ENCODE data around the gene CRABP2.

The CRABP2 gene

GRCh38 chr1:156667968-156668709 lies 37.2 kb downstream of the CRABP2 start:
- DNase-seq, result no peak

GRCh38 chr1:156667610-156667967 lies 37.8 kb downstream of the CRABP2 start:
- no peak for DNase-seq

- no peak for DNase-seq
Observed at GRCh38 chr1:156666862-156667609, 38.3 kb downstream of the CRABP2 start.

- no peak for DNase-seq
Observed at GRCh38 chr1:156665539-156665938, 39.8 kb downstream of the CRABP2 start.

- no peak for DNase-seq
Observed at GRCh38 chr1:156664767-156665411, 40.5 kb downstream of the CRABP2 start.

- no peak for DNase-seq
Observed at GRCh38 chr1:156664046-156664766, 41.2 kb downstream of the CRABP2 start.

GRCh38 chr1:156663178-156663577 lies 42.2 kb downstream of the CRABP2 start:
- DNase-seq, result no peak

- no peak for DNase-seq
Observed at GRCh38 chr1:156662800-156663055, 42.7 kb downstream of the CRABP2 start.

- DNase-seq, result peak; percentile 67 to 72
Observed at GRCh38 chr1:156662005-156662799, 43.2 kb downstream of the CRABP2 start.

GRCh38 chr1:156660752-156661112 lies 44.7 kb downstream of the CRABP2 start:
- DNase-seq, result no peak

- DNase-seq, result peak; percentile 77 to 90
Observed at GRCh38 chr1:156659988-156660751, 45.2 kb downstream of the CRABP2 start.

- DNase-seq, result no peak
Observed at GRCh38 chr1:156659661-156659987, 45.8 kb downstream of the CRABP2 start.

- DNase-seq, result no peak
Observed at GRCh38 chr1:156658945-156659574, 46.3 kb downstream of the CRABP2 start.

GRCh38 chr1:156658496-156658895 lies 46.9 kb downstream of the CRABP2 start:
- no peak for DNase-seq

GRCh38 chr1:156657741-156658319 lies 47.6 kb downstream of the CRABP2 start:
- no peak for DNase-seq

- DNase-seq, result peak; percentile 65 to 66
Observed at GRCh38 chr1:156656806-156657740, 48.3 kb downstream of the CRABP2 start.

GRCh38 chr1:156655904-156656516 lies 49.4 kb downstream of the CRABP2 start:
- no peak for DNase-seq

GRCh38 chr1:156655151-156655903 lies 50.1 kb downstream of the CRABP2 start:
- DNase-seq, result no peak

- no peak for DNase-seq
Observed at GRCh38 chr1:156654700-156655099, 50.7 kb downstream of the CRABP2 start.

Measured in hippocampal formation (tissue), 2 donors.